IMR-90 (cell line): ENCODE data around the gene HLA-DMB.

ENCODE experiments used
- BHLHE40 ChIP-seq: fragments of 150-350 bp; IDR thresholded peaks from 2 replicates; pipeline ENCODE4 v1.6.1; 2016; ENCODE audit warnings: mild to moderate bottlenecking, low read depth, low read length
- CEBPB ChIP-seq: IDR thresholded peaks from 2 replicates; pipeline ENCODE4 v1.6.1; 2012; ENCODE audit warnings: low read depth, low read length, improper control_type of control experiment
- CHD1 ChIP-seq: IDR thresholded peaks from 2 replicates; pipeline ENCODE4 v1.6.1; 2012; ENCODE audit warnings: low read depth, low read length, improper control_type of control experiment
- CTCF ChIP-seq: conservative IDR thresholded peaks from 2 replicates; pipeline ENCODE4 v1.5.1; 2012; ENCODE audit warnings: mild to moderate bottlenecking, low read depth, low read length, improper control_type of control experiment
- FOS ChIP-seq: fragments of 150-350 bp; IDR thresholded peaks from 2 replicates; pipeline ENCODE4 v1.6.1; 2016; ENCODE audit warnings: low read depth, low read length
- MAFK ChIP-seq: IDR thresholded peaks from 2 replicates; pipeline ENCODE4 v1.6.1; 2012; ENCODE audit warnings: low read depth, low read length, improper control_type of control experiment
- MXI1 ChIP-seq: IDR thresholded peaks from 2 replicates; pipeline ENCODE4 v1.6.1; 2012; ENCODE audit warnings: low read depth, mild to moderate bottlenecking, low read length, moderate library complexity, borderline replicate concordance
- NFE2L2 ChIP-seq: fragments of 150-350 bp; IDR thresholded peaks from 2 replicates; pipeline ENCODE4 v1.6.1; 2016; ENCODE audit warnings: low read depth, mild to moderate bottlenecking, low read length
- POLR2A ChIP-seq: IDR thresholded peaks from 2 replicates; pipeline ENCODE4 v1.6.1; 2012; ENCODE audit warnings: mild to moderate bottlenecking, low read depth, low read length
- RAD21 ChIP-seq: IDR thresholded peaks from 2 replicates; pipeline ENCODE4 v1.6.1; 2012; ENCODE audit warnings: low read length, improper control_type of control experiment
- SMC3 ChIP-seq: fragments of 150-350 bp; IDR thresholded peaks from 2 replicates; pipeline ENCODE4 v1.6.1; 2016; ENCODE audit warnings: low read depth, mild to moderate bottlenecking, antibody characterized with exemption, low read length, moderate library complexity

GRCh38 chr6:32937230-32937633 lies 3.6 kb downstream of the HLA-DMB start:
- TF ChIP-seq POLR2A, result no peak
- TF ChIP-seq CTCF, result no peak
- no peak for TF ChIP-seq CEBPB
- no peak for TF ChIP-seq BHLHE40
- TF ChIP-seq MXI1, result no peak
- TF ChIP-seq RAD21, result no peak
- TF ChIP-seq FOS, result no peak
- TF ChIP-seq CHD1, result no peak
- no peak for TF ChIP-seq NFE2L2
- TF ChIP-seq SMC3, result no peak
- no peak for TF ChIP-seq MAFK
